Stimulated activated CD8-positive, alpha-beta memory T cell treated with anti-CD3 and anti-CD28 coated beads, Interleukin-4, amount 100 ng/mL, for 48 hours (primary cell): ENCODE measurements around the gene OR11H7.
"Not testable (repeated sequence)": the region's sequence is repeated elsewhere in the genome, so short reads cannot be mapped to it uniquely, and the experiment has no call there.

ENCODE experiments used
- DNase-seq: peaks from one replicate; pipeline ENCODE4 v3.0.0-alpha.2; 2020

OR11H7 gene

GRCh38 chr14:20280265-20280664 lies 51.5 kb downstream of the OR11H7 start:
- DNase-seq = not testable (repeated sequence)
